Lower lobe of right lung (tissue), 2 donors: Measurements from ENCODE around the gene MCU. TPM values are rescaled to one million over a fixed set of nuclear protein-coding genes. Genes with fewer than 3 reads are reported as not detected.
"Not testable (repeated sequence)": the region's sequence is repeated elsewhere in the genome, so short reads cannot be mapped to it uniquely, and the experiment has no call there.

Experiments
- ATAC-seq, 2 donors: fragments of 200-7000 bp; cut with Tn5 transposase; one replicate each; pipeline ENCODE4 v1.9.1; 2020 to 2022; ENCODE audit warnings: mild to moderate bottlenecking in 2 of 2, moderate library complexity in 2 of 2
- DNase-seq: peaks from one replicate; pipeline ENCODE4 v3.0.0-alpha.2; 2020
- H3K27ac ChIP-seq: fragments of 200-600 bp; one replicate; pipeline ENCODE4 v1.8.0; 2022
- H3K27me3 ChIP-seq: fragments of 200-600 bp; one replicate; pipeline ENCODE4 v1.8.0; 2022; ENCODE audit warnings: low read depth
- H3K36me3 ChIP-seq: fragments of 200-600 bp; one replicate; pipeline ENCODE4 v1.8.0; 2022; ENCODE audit warnings: mild to moderate bottlenecking
- H3K4me1 ChIP-seq: fragments of 200-600 bp; one replicate; pipeline ENCODE4 v1.8.0; 2022
- H3K4me3 ChIP-seq: fragments of 200-600 bp; one replicate; pipeline ENCODE4 v1.8.0; 2022; ENCODE audit warnings: mild to moderate bottlenecking
- H3K9me3 ChIP-seq: fragments of 200-600 bp; one replicate; pipeline ENCODE4 v1.8.0; 2022
- CTCF ChIP-seq: fragments of 200-600 bp; IDR thresholded peaks from one replicate; pipeline ENCODE4 v1.8.0; 2022; ENCODE audit warnings: antibody characterized with exemption, mild to moderate bottlenecking
- intact Hi-C: fragments of 100-400 bp; cut with DNase I; formaldehyde crosslinking; loops from one replicate; pipeline ENCODE4 v1.11.0; 2022
- total RNA-seq: library from RNA; stranded (reverse); fragmentation: NEBNext Ultra II Directional; extraction: Animal tissue kit (Norgen Biotek cat#: 25700); gene quantifications from one replicate; pipeline ENCODE4 v1.2.1, GENCODE V29; 2021
- donor health status: DM: no; HTN: yes; CAD: no; lungs with severe emphysema.

The MCU gene
- total RNA-seq, 1 donor from 2014 or later, result 24.2 TPM

- H3K4me1 ChIP-seq, result no peaks in the 10 kb centered on the region
- no peaks in the 10 kb centered on the region for H3K9me3 ChIP-seq
- H3K27ac ChIP-seq, result no peak overlapping the region
- H3K36me3 ChIP-seq, result no peaks in the 10 kb centered on the region
- H3K27me3 ChIP-seq, result no peaks in the 10 kb centered on the region
- intact Hi-C loops, result no loop called here
- DNase-seq (no peak), ATAC-seq (no peak)
- TF ChIP-seq CTCF, result no peak
- H3K4me3 ChIP-seq, result no peak overlapping the region
Observed at GRCh38 chr10:72679838-72680241, 12.1 kb upstream of the MCU start.

DNA sequence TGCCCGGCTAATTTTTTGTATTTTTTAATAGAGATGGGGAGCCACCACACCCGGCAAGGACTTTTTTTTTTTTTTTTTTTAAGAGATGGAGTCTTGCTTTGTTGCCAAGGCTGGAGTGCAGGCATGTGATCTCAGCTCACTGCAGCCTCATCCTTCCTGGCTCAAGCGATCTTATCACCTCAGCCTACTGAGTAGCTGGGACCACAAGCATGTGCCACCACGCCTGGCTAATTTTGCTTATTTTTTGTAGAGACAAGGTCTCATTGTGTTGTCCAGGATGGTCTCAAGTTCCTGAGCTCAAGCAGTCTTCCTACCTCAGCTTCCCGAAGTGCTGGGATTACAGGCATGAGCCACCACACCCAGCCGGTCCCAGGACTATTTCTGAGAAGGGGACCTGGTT lies 9.3 kb upstream of the MCU start:
- intact Hi-C loops, result no loop called here
- no peaks in the 10 kb centered on the region for H3K9me3 ChIP-seq
- H3K4me1 ChIP-seq, result no peaks in the 10 kb centered on the region
- ATAC-seq (no peak), DNase-seq (no peak)
- H3K27me3 ChIP-seq, result no peaks in the 10 kb centered on the region
- no peak overlapping the region for H3K27ac ChIP-seq
- no peaks in the 10 kb centered on the region for H3K36me3 ChIP-seq
- TF ChIP-seq CTCF, result no peak
- H3K4me3 ChIP-seq, result no peak overlapping the region

GRCh38 chr10:72685264-72685921 lies 6.5 kb upstream of the MCU start:
- Histone ChIP-seq H3K4me1 (no peaks in the 10 kb centered on the region), H3K9me3 (no peaks in the 10 kb centered on the region), H3K27ac (no peak overlapping the region), H3K4me3 (no peak overlapping the region), H3K27me3 (no peaks in the 10 kb centered on the region), H3K36me3 (no peaks in the 10 kb centered on the region)
- DNase-seq (no peak), ATAC-seq (no peak)
- TF ChIP-seq CTCF, result no peak
- intact Hi-C loops, result no loop called here

GRCh38 chr10:72686430-72686829 lies 5.5 kb upstream of the MCU start:
- H3K27ac ChIP-seq, result peak overlapping the region; percentile 59
- H3K9me3 ChIP-seq, ATAC-seq, H3K4me3 ChIP-seq, intact Hi-C loops, H3K4me1 ChIP-seq, H3K36me3 ChIP-seq, H3K27me3 ChIP-seq, DNase-seq: not testable (repeated sequence)

GRCh38 chr10:72687035-72687434 lies 4.9 kb upstream of the MCU start:
- H3K27me3 ChIP-seq, result no peaks in the 10 kb centered on the region
- ATAC-seq (peak; percentile 40 to 80), DNase-seq (no peak)
- no peak overlapping the region for H3K4me3 ChIP-seq
- no peak for TF ChIP-seq CTCF
- intact Hi-C loops, result no loop called here
- H3K27ac ChIP-seq, result peak overlapping the region; percentile 59
- H3K4me1 ChIP-seq, result peaks cover 4% of the 10 kb centered on the region
- H3K36me3 ChIP-seq, result no peaks in the 10 kb centered on the region
- H3K9me3 ChIP-seq, result no peaks in the 10 kb centered on the region

- Histone ChIP-seq H3K27me3 (no peaks in the 10 kb centered on the region), H3K27ac (peak overlapping the region; percentile 59), H3K36me3 (no peaks in the 10 kb centered on the region), H3K4me3 (no peak overlapping the region), H3K9me3 (no peaks in the 10 kb centered on the region), H3K4me1 (peaks cover 10% of the 10 kb centered on the region)
- DNase-seq (no peak), ATAC-seq (peak; percentile 57 to 80)
- intact Hi-C loops, result no loop called here
- no peak for TF ChIP-seq CTCF
Observed at GRCh38 chr10:72688208-72688651, 3.7 kb upstream of the MCU start.
